Adrenal gland (tissue), 5 donors: Measurements from ENCODE around the gene EGLN1.

Experiments
- POLR2A ChIP-seq, 2 donors: fragments of 450-650 bp; IDR thresholded peaks; one replicate each; pipeline ENCODE4 v1.6.1; 2017; ENCODE audit warnings: antibody characterized with exemption in 2 of 2, mild to moderate bottlenecking in 2 of 2, moderate library complexity in 1 of 2
- TF ChIP-seq, protein P1 (sequence below), 6 experiments: fragments of 450-650 bp in 4 of 6; fragments of 200-600 bp in 2 of 6; sonication (generic) in 1 of 6; IDR thresholded peaks; 1 replicate in 5 of 6; 2 replicates in 1 of 6; pipeline versions ENCODE4 v1.5.1 to v1.8.0; 2016 to 2021; ENCODE audit warnings: antibody characterized with exemption in 6 of 6, mild to moderate bottlenecking in 2 of 6, moderate library complexity in 1 of 6
- donor health status: DM: no; HTN: no; CAD: no.

- no peak for TF ChIP-seq POLR2A (IDR thresholded peaks at IDR 0.05)
- TF ChIP-seq, protein P1, sequence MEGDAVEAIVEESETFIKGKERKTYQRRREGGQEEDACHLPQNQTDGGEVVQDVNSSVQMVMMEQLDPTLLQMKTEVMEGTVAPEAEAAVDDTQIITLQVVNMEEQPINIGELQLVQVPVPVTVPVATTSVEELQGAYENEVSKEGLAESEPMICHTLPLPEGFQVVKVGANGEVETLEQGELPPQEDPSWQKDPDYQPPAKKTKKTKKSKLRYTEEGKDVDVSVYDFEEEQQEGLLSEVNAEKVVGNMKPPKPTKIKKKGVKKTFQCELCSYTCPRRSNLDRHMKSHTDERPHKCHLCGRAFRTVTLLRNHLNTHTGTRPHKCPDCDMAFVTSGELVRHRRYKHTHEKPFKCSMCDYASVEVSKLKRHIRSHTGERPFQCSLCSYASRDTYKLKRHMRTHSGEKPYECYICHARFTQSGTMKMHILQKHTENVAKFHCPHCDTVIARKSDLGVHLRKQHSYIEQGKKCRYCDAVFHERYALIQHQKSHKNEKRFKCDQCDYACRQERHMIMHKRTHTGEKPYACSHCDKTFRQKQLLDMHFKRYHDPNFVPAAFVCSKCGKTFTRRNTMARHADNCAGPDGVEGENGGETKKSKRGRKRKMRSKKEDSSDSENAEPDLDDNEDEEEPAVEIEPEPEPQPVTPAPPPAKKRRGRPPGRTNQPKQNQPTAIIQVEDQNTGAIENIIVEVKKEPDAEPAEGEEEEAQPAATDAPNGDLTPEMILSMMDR (IDR thresholded peaks at IDR 0.05), result no peak
These were observed 69.0 kb downstream of the EGLN1 start for GRCh38 chr1:231353086-231353485.
